ENCODE measurements around the gene CST9L.

DNA sequence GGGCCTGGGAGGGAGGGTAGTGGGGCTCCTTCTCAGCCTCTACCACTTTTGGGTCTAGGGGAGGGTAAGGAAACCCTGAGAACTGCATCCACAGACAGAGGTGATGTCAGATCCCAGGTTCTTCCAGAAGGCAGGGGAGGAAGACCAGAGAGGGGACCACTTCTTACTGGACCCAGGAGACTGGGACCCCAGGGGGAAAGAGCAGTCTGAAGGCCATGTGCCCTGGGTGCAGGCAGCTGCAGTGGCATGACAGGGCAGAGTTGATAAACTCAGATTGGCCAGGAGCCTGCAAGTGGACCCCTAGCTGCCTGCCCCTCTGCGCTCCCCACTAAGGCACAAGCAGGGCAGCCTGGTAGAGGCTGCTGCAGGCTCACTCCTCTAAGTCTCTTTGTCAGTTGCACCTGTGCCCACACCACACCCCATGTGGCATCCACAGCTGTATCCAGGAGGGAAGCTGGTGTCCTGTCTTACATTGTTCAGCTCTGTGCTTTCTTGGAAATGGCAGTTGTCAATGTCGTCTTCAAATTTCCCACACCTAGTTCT is 2.7 kb downstream of the CST9L start:
- TF ChIP-seq CTCF (IDR thresholded peaks at IDR 0.05) = no peak
- TF ChIP-seq POLR2A (IDR thresholded peaks at IDR 0.05) = no peak
- TF ChIP-seq EP300 (IDR thresholded peaks at IDR 0.05; ENCODE audit: low read depth) = no peak
- TF ChIP-seq POLR2AphosphoS5 (IDR thresholded peaks at IDR 0.05) = no peak
